Measurements from ENCODE around the gene DNAJB12. TPM values are rescaled to one million over a fixed set of nuclear protein-coding genes. Genes with fewer than 3 reads are reported as not detected.

Gene DNAJB12
- total RNA-seq, 2 experiments from 2014 or later, result 31.8 to 34.5 TPM

DNA sequence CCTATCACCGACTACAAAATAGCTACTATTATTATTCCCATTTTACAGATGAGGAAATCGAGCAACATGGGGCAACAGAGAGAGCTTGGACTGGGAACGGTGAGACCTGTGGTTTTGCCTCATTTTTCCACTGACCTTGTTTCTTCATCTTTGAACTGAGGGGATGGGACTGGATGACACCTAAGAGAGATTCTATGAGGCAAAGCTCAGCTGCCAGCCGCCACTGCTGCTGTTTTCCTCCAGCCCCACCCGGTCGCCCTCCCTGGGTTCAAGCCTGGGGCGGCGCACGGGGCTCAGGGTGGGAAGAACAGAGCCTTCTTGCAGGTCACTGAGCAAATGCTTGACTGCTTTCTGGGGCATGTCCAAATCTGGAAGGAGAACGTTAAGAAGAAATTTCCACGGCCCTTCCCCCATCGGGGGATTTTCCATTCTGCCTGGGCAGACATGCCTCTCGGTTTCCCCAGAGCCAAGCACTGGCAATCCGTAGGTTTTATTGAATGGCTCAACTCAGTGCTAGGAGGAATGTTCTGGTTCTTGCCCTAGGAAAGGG is 68.7 kb downstream of the DNAJB12 start:
- Mint-ChIP-seq H3K4me3 (no peak overlapping the region), H3K27ac (peak overlapping the region; percentile 2), H3K36me3 (ENCODE audit: low read depth) (no peaks in the 10 kb centered on the region), H3K27me3 (no peaks in the 10 kb centered on the region), H3K9me3 (no peaks in the 10 kb centered on the region), H3K4me1 (peaks cover 43% of the 10 kb centered on the region)
- no peak for DNase-seq
- ChIA-PET POLR2A (no interaction called here), CTCF (no interaction called here)

DNA sequence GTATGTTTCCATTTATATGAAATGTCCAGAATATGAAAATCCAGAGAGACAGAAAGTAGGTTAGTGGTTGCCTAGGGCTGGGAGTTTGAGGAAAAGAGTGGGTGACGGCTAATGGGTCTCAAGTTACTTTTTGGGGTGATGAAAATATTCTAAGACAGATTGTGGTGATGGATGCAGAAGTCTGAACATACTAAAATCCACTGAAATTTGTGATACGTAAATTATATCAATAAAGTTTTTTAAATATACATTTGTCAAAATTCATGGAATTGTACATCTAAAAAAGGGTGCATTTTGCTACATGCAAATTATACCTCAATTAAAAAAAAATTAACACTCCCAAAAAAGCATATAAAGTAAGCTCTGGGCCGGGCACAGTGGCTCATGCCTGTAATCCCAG is 71.6 kb downstream of the DNAJB12 start:
- ChIA-PET CTCF (interaction anchor here (0.6 to 1.8 kb wide), 4 partner anchors 8 to 166 kb away, joined by 3 to 7 read pairs (median 3); no protein-coding TSS in a partner anchor), POLR2A (no interaction called here)
- Mint-ChIP-seq H3K36me3 (ENCODE audit: low read depth) (no peaks in the 10 kb centered on the region), H3K9me3 (no peaks in the 10 kb centered on the region), H3K27me3 (no peaks in the 10 kb centered on the region), H3K27ac (no peak overlapping the region), H3K4me3 (no peak overlapping the region), H3K4me1 (peaks cover 53% of the 10 kb centered on the region)
- DNase-seq, result no peak

Other genes with a start within 250 kb of the DNAJB12 start
- gene ANAPC16, start 138.9 kb downstream of the DNAJB12 start, total RNA-seq, result 10 to 100 TPM; 82.9 to 87.1 TPM
- 10 to 100 TPM; 24.8 to 35.6 TPM for gene ASCC1, start 138.6 kb downstream of the DNAJB12 start, total RNA-seq
- gene DDIT4, start 81.0 kb downstream of the DNAJB12 start, total RNA-seq, result 100 to 1,000 TPM; 166 to 189 TPM